ENCODE measurements around the gene MYO16. TPM values are rescaled to one million over a fixed set of nuclear protein-coding genes. Genes with fewer than 3 reads are reported as not detected.

MYO16 gene
- polyA plus RNA-seq, 1 donor from 2014 or later, result 2.5 TPM

- Histone ChIP-seq H3K9ac (ENCODE audit: low read length) (no peak overlapping the region), H3K4me3 (ENCODE audit: low read length) (no peak overlapping the region), H3K4me2 (ENCODE audit: low read length) (no peak overlapping the region), H4K20me1 (ENCODE audit: insufficient read depth) (no peaks in the 10 kb centered on the region), H3K27ac (ENCODE audit: low read length) (no peak overlapping the region), H3K79me2 (replicated peaks; ENCODE audit: insufficient read depth, low read length) (no peaks in the 10 kb centered on the region), H3K27me3 (ENCODE audit: insufficient read depth, low read depth, low read length) (no peaks in the 10 kb centered on the region), H3K9me2 (ENCODE audit: insufficient read depth, low read length) (no peaks in the 10 kb centered on the region), H3K9me3 (ENCODE audit: low read length) (no peaks in the 10 kb centered on the region), H3K36me3 (ENCODE audit: insufficient read depth, low read length) (no peaks in the 10 kb centered on the region), H3F3A (ENCODE audit: insufficient read depth, low read length, poor library complexity, severe bottlenecking) (no peaks in the 10 kb centered on the region), H2AFZ (ENCODE audit: low read depth, low read length) (no peak overlapping the region)
- TF ChIP-seq CTCF (IDR thresholded peaks at IDR 0.05; ENCODE audit: poor library complexity, severe bottlenecking) (no peak), EP300 (conservative IDR thresholded peaks at IDR 0.05; ENCODE audit: poor library complexity, severe bottlenecking) (peak; percentile 78), POLR2AphosphoS5 (IDR thresholded peaks at IDR 0.05) (peak; percentile 66), REST (IDR thresholded peaks at IDR 0.05; ENCODE audit: borderline replicate concordance) (peak; percentile 41)
Measured at GRCh38 chr13:108681986-108682575, 52.7 kb downstream of the MYO16 start.

GRCh38 chr13:108682714-108683113 is 53.3 kb downstream of the MYO16 start:
- Histone ChIP-seq H3F3A (ENCODE audit: insufficient read depth, low read length, poor library complexity, severe bottlenecking) (no peaks in the 10 kb centered on the region), H4K20me1 (ENCODE audit: insufficient read depth) (no peaks in the 10 kb centered on the region), H3K9me3 (ENCODE audit: low read length) (no peaks in the 10 kb centered on the region), H3K27me3 (ENCODE audit: insufficient read depth, low read depth, low read length) (no peaks in the 10 kb centered on the region), H3K79me2 (replicated peaks; ENCODE audit: insufficient read depth, low read length) (no peaks in the 10 kb centered on the region), H2AFZ (ENCODE audit: low read depth, low read length) (no peak overlapping the region), H3K9ac (ENCODE audit: low read length) (no peak overlapping the region), H3K4me3 (ENCODE audit: low read length) (no peak overlapping the region), H3K36me3 (ENCODE audit: insufficient read depth, low read length) (no peaks in the 10 kb centered on the region), H3K9me2 (ENCODE audit: insufficient read depth, low read length) (no peaks in the 10 kb centered on the region), H3K27ac (ENCODE audit: low read length) (peak overlapping the region; percentile 7), H3K4me2 (ENCODE audit: low read length) (no peak overlapping the region)
- TF ChIP-seq EP300 (conservative IDR thresholded peaks at IDR 0.05; ENCODE audit: poor library complexity, severe bottlenecking) (no peak), EZH2 (IDR thresholded peaks at IDR 0.05; ENCODE audit: borderline replicate concordance, insufficient read depth, low read length, poor library complexity, severe bottlenecking) (no peak), RAD21 (conservative IDR thresholded peaks at IDR 0.05) (no peak), MXI1 (conservative IDR thresholded peaks at IDR 0.05; ENCODE audit: poor library complexity, severe bottlenecking) (no peak), POLR2AphosphoS5 (IDR thresholded peaks at IDR 0.05) (no peak), SMC3 (conservative IDR thresholded peaks at IDR 0.05; ENCODE audit: poor library complexity) (no peak), REST (IDR thresholded peaks at IDR 0.05; ENCODE audit: borderline replicate concordance) (no peak), CTCF (IDR thresholded peaks at IDR 0.05; ENCODE audit: poor library complexity, severe bottlenecking) (no peak)

Measured in neural cell (in vitro differentiated cells).